SK-N-SH treated with all-trans-retinoic acid at 6 μM for 48 hours (cell line): Measurements from ENCODE around the gene DSCAM.

ENCODE experiments used
- ATAC-seq: fragments of 200-7000 bp; cut with Tn5 transposase; 3 replicates; pipeline ENCODE4 v1.9.1; 2020; ENCODE audit warnings: mild to moderate bottlenecking, moderate library complexity
- ARNTL ChIP-seq: fragments of 450-650 bp; formaldehyde crosslinking; IDR thresholded peaks from 2 replicates; pipeline ENCODE4 v1.5.0; 2020; ENCODE audit warnings: low read depth, mild to moderate bottlenecking, moderate library complexity, borderline replicate concordance
- BACH2 ChIP-seq: fragments of 250-450 bp; sonication (Bioruptor Pico); IDR thresholded peaks from 2 replicates; pipeline ENCODE4 v1.9.0; 2021; ENCODE audit warnings: mild to moderate bottlenecking, borderline replicate concordance
- ESRRG ChIP-seq: fragments of 250-450 bp; sonication (Bioruptor Pico); IDR thresholded peaks from 2 replicates; pipeline ENCODE4 v1.6.1; 2021; ENCODE audit warnings: mild to moderate bottlenecking
- GLIS3 ChIP-seq: fragments of 250-450 bp; sonication (Bioruptor Pico); IDR thresholded peaks from 2 replicates; pipeline ENCODE4 v1.5.0; 2020; ENCODE audit warnings: mild to moderate bottlenecking, moderate library complexity
- ISL1 ChIP-seq: fragments of 250-450 bp; sonication (Bioruptor Pico); IDR thresholded peaks from 2 replicates; pipeline ENCODE4 v2.1.2; 2022; ENCODE audit warnings: mild to moderate bottlenecking, moderate library complexity
- SNAI2 ChIP-seq: fragments of 250-450 bp; sonication (Bioruptor Pico); IDR thresholded peaks from 2 replicates; pipeline ENCODE4 v1.5.0; 2020; ENCODE audit warnings: mild to moderate bottlenecking, moderate library complexity
- TOX ChIP-seq: fragments of 250-450 bp; sonication (Bioruptor Pico); IDR thresholded peaks from 2 replicates; pipeline ENCODE4 v1.8.0; 2021; ENCODE audit warnings: mild to moderate bottlenecking, moderate library complexity, borderline replicate concordance
- ZFP3 ChIP-seq: fragments of 250-450 bp; sonication (Bioruptor Pico); IDR thresholded peaks from 2 replicates; pipeline ENCODE4 v1.5.0; 2020; ENCODE audit warnings: mild to moderate bottlenecking, moderate library complexity
- ZNF565 ChIP-seq: fragments of 450-650 bp; formaldehyde crosslinking; conservative IDR thresholded peaks from 2 replicates; pipeline ENCODE4 v1.5.0; 2020; ENCODE audit warnings: low read depth, mild to moderate bottlenecking, moderate library complexity
- ZNF70 ChIP-seq: fragments of 450-650 bp; formaldehyde crosslinking; IDR thresholded peaks from 2 replicates; pipeline ENCODE4 v1.5.0; 2020; ENCODE audit warnings: mild to moderate bottlenecking, moderate library complexity
- ZNF8 ChIP-seq: fragments of 450-650 bp; formaldehyde crosslinking; IDR thresholded peaks from 2 replicates; pipeline ENCODE4 v1.5.0; 2020; ENCODE audit warnings: mild to moderate bottlenecking, moderate library complexity
- TF ChIP-seq, protein P1 (sequence below): fragments of 250-450 bp; sonication (Bioruptor Pico); IDR thresholded peaks from 2 replicates; pipeline ENCODE4 v1.8.0; 2020; ENCODE audit warnings: mild to moderate bottlenecking, moderate library complexity, borderline replicate concordance
- TF ChIP-seq, protein P2 (sequence below): fragments of 250-450 bp; sonication (Bioruptor Pico); IDR thresholded peaks from 2 replicates; pipeline ENCODE4 v1.8.0; 2021; ENCODE audit warnings: low read depth, mild to moderate bottlenecking, moderate library complexity, borderline replicate concordance
- TF ChIP-seq, protein P3 (sequence below): fragments of 250-450 bp; sonication (Bioruptor Pico); IDR thresholded peaks from 2 replicates; pipeline ENCODE4 v1.5.0; 2020; ENCODE audit warnings: mild to moderate bottlenecking, moderate library complexity
- TF ChIP-seq, protein P4 (sequence below): fragments of 250-450 bp; sonication (Bioruptor Pico); IDR thresholded peaks from 2 replicates; pipeline ENCODE4 v1.5.1; 2020; ENCODE audit warnings: low read depth, mild to moderate bottlenecking, moderate library complexity

DSCAM gene

DNA sequence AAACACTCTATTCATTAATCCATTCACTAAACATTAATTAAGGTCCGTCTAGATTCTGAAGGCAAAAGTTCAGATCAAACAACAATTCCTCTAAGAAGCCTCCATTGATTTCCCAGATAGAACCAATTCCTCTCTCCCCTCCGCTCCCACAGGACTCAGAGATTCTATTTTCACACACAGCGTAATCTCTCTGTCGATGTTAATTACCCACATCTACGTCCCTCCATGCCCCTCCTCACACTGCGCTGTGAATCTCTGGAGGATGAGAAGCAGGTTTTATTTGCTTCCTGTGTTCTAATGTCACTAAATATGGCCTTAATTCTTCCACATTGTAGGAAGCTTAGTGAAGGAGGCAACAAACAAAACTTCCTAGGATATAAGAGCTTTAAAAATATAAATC is 306.7 kb downstream of the DSCAM start:
- TF ChIP-seq, protein P1, sequence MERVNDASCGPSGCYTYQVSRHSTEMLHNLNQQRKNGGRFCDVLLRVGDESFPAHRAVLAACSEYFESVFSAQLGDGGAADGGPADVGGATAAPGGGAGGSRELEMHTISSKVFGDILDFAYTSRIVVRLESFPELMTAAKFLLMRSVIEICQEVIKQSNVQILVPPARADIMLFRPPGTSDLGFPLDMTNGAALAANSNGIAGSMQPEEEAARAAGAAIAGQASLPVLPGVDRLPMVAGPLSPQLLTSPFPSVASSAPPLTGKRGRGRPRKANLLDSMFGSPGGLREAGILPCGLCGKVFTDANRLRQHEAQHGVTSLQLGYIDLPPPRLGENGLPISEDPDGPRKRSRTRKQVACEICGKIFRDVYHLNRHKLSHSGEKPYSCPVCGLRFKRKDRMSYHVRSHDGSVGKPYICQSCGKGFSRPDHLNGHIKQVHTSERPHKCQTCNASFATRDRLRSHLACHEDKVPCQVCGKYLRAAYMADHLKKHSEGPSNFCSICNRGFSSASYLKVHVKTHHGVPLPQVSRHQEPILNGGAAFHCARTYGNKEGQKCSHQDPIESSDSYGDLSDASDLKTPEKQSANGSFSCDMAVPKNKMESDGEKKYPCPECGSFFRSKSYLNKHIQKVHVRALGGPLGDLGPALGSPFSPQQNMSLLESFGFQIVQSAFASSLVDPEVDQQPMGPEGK (CRISPR knock-in tag) = no peak
- no peak for TF ChIP-seq ARNTL (CRISPR knock-in tag)
- no peak for TF ChIP-seq SNAI2
- TF ChIP-seq, protein P2, sequence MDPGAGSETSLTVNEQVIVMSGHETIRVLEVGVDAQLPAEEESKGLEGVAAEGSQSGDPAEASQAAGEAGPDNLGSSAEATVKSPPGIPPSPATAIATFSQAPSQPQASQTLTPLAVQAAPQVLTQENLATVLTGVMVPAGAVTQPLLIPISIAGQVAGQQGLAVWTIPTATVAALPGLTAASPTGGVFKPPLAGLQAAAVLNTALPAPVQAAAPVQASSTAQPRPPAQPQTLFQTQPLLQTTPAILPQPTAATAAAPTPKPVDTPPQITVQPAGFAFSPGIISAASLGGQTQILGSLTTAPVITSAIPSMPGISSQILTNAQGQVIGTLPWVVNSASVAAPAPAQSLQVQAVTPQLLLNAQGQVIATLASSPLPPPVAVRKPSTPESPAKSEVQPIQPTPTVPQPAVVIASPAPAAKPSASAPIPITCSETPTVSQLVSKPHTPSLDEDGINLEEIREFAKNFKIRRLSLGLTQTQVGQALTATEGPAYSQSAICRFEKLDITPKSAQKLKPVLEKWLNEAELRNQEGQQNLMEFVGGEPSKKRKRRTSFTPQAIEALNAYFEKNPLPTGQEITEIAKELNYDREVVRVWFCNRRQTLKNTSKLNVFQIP (CRISPR knock-in tag) = no peak
- TF ChIP-seq ISL1 (CRISPR knock-in tag) = no peak
- no peak for TF ChIP-seq ZFP3 (CRISPR knock-in tag)
- TF ChIP-seq, protein P3, sequence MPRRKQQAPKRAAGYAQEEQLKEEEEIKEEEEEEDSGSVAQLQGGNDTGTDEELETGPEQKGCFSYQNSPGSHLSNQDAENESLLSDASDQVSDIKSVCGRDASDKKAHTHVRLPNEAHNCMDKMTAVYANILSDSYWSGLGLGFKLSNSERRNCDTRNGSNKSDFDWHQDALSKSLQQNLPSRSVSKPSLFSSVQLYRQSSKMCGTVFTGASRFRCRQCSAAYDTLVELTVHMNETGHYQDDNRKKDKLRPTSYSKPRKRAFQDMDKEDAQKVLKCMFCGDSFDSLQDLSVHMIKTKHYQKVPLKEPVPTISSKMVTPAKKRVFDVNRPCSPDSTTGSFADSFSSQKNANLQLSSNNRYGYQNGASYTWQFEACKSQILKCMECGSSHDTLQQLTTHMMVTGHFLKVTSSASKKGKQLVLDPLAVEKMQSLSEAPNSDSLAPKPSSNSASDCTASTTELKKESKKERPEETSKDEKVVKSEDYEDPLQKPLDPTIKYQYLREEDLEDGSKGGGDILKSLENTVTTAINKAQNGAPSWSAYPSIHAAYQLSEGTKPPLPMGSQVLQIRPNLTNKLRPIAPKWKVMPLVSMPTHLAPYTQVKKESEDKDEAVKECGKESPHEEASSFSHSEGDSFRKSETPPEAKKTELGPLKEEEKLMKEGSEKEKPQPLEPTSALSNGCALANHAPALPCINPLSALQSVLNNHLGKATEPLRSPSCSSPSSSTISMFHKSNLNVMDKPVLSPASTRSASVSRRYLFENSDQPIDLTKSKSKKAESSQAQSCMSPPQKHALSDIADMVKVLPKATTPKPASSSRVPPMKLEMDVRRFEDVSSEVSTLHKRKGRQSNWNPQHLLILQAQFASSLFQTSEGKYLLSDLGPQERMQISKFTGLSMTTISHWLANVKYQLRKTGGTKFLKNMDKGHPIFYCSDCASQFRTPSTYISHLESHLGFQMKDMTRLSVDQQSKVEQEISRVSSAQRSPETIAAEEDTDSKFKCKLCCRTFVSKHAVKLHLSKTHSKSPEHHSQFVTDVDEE (CRISPR knock-in tag) = no peak
- no peak for TF ChIP-seq ESRRG (CRISPR knock-in tag)
- no peak for TF ChIP-seq ZNF8 (CRISPR knock-in tag)
- no peak for ATAC-seq

DNA sequence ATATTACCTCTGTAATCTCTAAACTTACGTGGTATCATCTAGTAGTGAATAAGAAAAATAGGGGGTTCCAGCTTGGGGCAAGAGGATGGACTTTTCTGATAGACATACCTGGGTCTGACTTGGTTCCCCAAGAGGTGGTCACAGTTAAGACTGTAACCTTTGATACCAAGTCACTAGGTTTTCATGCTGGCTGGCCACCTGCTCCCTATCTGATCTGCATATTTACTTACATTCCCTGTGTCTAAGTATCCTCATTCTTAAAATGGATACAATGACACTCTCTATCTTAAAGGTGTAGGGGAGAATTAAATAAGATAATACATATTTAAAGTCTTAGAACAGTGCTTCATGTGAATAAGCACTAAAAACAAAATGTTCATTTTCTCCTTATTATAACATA is 312.1 kb downstream of the DSCAM start:
- no peak for TF ChIP-seq SNAI2
- TF ChIP-seq ZFP3 (CRISPR knock-in tag) = no peak
- TF ChIP-seq, protein P1 (CRISPR knock-in tag) = no peak
- TF ChIP-seq, protein P2 (CRISPR knock-in tag) = no peak
- TF ChIP-seq, protein P3 (CRISPR knock-in tag) = no peak
- no peak for TF ChIP-seq ZNF70 (CRISPR knock-in tag)
- TF ChIP-seq, protein P4, sequence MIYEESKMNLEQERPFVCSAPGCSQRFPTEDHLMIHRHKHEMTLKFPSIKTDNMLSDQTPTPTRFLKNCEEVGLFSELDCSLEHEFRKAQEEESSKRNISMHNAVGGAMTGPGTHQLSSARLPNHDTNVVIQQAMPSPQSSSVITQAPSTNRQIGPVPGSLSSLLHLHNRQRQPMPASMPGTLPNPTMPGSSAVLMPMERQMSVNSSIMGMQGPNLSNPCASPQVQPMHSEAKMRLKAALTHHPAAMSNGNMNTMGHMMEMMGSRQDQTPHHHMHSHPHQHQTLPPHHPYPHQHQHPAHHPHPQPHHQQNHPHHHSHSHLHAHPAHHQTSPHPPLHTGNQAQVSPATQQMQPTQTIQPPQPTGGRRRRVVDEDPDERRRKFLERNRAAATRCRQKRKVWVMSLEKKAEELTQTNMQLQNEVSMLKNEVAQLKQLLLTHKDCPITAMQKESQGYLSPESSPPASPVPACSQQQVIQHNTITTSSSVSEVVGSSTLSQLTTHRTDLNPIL = no peak
- TF ChIP-seq ZNF565 (CRISPR knock-in tag) = no peak
- TF ChIP-seq TOX = no peak
- TF ChIP-seq GLIS3 (CRISPR knock-in tag) = no peak
- no peak for TF ChIP-seq BACH2
- TF ChIP-seq ESRRG (CRISPR knock-in tag) = no peak
- no peak for TF ChIP-seq ZNF8 (CRISPR knock-in tag)
- TF ChIP-seq ISL1 (CRISPR knock-in tag) = no peak
- TF ChIP-seq ARNTL (CRISPR knock-in tag) = no peak

More for the DNA sequence above, 312.1 kb downstream of the DSCAM start:
- ATAC-seq = no peak
